Endometrium (tissue), 2 donors: ENCODE results near the gene ZNF398.

Experiments
- FAIRE-seq: peaks from 2 replicates; lab custom pipeline; 2012; peaks lifted over from hg19 to GRCh38; lab: Jason Lieb, UNC
- donor health status: control.
- donor health status: control.

ZNF398 gene

GRCh38 chr7:149226840-149227494, 79.7 kb downstream of the ZNF398 start:
- FAIRE-seq, result no peak

DNA sequence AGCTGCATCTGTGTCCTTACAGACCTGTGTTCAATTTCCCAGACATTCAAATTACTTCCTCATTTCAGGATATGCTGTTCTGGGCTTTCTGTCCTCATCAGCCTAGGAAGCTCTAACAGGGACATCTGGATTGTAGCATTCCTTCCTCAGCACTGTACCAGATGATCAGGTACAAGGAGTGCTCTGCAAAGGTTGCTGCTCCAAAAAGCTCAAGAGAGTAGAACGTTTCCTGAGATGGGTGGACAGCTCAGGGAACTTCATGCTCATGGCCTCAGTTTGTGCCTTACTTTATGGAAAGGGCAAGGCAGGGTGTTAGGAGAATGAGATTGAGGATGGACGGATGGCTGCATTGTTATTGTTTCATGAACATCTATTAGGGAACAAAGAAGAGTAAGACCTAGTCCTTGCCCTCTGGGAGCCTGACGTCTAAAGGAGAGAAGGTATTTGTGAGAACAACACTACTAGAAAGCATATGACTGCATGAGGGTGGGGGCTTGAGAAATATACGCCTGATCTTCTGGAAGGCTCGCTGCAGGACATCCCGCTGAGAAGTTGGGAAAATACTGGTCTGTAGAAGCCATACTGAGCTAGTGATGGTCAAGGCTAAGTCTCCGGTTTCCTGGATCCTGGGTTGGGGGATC, 81.7 kb downstream of the ZNF398 start:
- FAIRE-seq, result no peak

GRCh38 chr7:149229526-149229925, 82.3 kb downstream of the ZNF398 start:
- no peak for FAIRE-seq

- FAIRE-seq, result no peak
These were observed 85.1 kb downstream of the ZNF398 start for GRCh38 chr7:149232362-149232761.
